Hematopoietic multipotent progenitor cell treated with erythropoietin and hydrocortisone succinate and interleukin-3 and kit ligand, for 4 days (in vitro differentiated cells): ENCODE measurements around the gene PDE9A.

Experiments used
- DNase-seq: peaks from one replicate; pipeline ENCODE4 v3.0.0-alpha.2; 2015

Gene PDE9A

DNA sequence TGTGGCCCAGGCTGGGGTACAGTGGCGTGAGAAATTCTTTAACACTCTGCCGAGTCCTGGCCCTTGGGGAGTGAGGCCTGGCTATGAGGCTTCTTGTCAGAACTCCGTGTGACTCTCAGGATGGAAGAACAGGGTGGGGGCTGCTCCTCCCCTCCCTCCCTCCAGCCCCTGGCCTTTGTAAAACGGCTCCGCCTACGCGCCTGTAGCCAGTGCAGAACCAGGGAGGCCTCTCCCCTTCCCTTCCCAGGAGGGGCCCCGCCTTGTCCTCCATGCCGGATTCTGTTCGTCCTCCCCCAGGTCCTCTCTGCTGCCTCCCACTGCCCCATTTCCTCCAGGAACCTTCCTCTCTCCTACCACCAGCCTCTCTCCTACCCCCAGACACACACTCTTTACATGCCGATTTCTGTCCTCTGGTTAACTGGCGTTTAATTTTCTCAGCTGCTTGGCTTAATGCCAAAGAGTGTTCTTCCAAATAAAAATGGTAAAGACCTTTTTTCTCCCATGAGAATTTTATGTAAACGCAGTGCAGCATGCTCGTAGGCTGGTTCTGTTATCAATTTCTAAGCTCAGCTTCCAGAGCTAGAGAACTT, 21.0 kb downstream of the PDE9A start:
- peak; percentile 30 for DNase-seq

DNA sequence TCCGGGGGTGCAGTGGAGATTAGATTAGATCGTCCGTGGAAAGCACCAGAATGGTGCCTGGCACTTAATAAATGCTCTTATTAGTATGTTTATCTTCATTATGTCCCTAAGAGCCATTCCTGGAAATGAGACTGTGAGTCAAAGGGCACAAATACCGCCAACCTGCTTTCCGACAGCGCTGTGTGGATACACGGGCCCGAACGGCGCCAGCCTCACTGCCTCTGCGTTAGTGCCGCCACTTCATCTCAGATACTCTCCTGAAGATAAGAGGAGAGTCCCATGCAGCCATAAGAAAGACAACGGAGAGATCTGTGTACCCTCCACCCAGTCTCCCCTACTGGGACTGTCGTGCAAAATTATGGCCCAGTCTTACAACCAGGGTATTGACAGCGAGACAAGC, 22.0 kb downstream of the PDE9A start:
- DNase-seq: no peak

DNA sequence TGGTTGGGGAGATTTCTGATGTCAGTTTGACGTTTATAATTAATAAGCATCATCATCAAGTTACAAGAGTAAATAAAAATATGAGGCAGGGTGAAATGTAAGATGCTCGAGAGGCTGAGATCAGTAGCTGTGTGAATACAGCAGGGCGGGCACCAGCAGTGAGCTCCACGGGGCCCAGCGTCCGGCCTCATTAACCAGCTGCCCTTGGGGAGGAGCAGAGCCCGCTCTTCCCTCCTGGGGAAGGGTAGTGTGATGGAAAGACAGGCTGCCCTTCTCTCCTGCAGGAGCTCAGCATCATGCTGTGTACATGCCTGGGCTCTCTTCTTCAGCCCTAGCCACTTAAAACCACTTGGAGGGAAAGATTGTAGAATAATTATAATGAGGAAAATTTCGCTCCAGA, 23.4 kb downstream of the PDE9A start:
- no peak for DNase-seq

GRCh38 chr21:42677339-42678321, 24.2 kb downstream of the PDE9A start:
- peak; percentile 93 for DNase-seq

DNA sequence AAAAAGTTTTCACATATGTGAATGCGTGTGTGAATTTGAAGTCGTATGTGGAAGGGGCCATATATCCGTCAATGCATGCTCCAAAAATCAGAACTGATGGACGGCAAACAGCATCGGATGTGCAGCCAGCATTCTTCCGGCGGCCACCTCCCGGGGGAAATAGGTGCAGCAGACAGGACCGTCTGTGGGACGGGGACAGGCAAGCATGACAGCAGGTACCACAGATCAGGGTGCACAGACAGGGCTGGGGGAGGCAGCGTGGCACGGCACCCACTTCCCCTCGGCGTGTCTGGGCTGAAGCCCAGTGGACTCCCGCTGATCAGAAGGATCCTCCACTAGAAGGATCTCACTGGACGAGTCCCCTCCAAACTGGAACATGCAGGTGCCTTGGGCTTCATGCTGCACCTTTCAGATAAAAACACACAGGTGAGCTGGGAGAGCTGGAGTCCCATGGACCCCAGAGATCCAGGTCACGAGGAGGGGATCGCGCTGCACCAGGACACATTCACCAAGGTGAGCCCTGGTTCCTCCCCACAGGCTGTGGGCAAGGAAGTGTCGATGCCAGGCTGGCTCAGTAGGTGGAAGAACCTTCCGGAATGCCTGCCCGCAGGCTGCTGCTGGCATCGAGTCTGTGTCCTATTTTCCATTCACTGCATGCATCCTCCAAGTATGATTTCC, 25.3 kb downstream of the PDE9A start:
- no peak for DNase-seq

DNA sequence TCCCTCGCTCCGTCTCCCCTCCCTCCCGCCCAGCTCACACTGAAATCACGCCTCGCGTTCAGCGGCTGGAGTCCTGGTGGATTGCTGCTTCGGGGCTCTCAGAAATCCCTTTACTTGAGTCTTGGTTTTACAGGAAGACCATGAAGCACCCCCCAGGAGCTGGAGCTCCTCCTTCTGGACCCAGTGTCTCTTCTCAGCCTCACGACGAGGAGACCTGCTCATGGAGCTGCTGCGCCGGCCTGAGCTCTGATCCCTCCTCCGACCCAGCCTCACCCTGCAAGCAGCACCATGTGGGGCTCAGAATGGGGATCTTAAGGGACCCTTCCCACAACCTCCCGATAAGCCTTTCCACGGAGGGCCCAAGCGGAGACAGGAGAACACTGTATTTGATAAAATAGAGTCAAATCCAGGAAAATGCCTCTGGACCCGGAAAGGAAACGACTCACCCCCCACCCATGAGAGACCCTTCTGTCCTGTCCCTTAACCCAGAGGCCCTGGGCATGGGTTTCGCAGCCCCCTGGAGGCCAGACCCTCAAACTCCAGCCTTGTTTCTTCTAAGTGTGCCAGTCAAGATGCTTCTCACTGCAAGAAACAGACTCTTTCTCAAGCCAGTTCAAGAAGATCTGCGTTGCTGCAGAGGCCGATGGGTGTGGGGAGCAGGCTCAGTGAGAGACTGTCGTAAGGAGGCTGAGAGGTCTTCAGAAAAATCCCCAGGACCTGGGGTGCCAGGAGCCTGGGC, 26.1 kb downstream of the PDE9A start:
- no peak for DNase-seq

DNA sequence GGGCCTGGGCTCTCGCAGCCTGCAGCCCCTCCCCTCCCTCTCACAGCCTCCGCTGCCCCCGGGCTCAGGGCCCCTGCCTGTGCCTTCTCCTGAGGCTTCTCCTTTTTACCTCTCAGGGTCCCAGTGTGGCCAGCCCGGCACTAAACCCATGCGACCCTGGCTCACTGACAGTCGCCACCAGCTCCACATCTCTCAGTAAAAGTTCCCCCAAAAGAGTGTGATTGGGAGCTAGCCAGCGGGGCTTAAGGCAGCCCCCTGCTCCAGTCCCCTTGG, 26.6 kb downstream of the PDE9A start:
- no peak for DNase-seq

DNA sequence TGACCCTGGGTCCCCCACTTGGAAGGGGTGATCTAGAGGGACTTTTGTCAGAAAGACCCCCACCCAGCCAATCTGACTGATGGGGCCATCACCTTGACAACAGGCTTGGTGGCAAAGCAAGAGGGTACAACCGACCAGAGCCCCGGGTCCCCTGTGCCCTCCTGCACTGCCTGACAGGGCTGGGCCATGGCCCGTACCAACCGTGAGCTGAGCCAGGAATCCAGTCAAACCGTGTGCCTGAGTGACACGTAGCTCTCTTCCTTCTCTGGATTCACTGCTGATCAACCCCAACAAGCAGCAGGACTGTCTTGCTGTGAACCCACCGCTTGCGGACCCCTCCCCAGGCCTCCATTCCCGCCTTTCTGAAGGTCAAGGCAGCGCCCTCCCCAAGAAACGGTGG, 27.0 kb downstream of the PDE9A start:
- DNase-seq: no peak

DNA sequence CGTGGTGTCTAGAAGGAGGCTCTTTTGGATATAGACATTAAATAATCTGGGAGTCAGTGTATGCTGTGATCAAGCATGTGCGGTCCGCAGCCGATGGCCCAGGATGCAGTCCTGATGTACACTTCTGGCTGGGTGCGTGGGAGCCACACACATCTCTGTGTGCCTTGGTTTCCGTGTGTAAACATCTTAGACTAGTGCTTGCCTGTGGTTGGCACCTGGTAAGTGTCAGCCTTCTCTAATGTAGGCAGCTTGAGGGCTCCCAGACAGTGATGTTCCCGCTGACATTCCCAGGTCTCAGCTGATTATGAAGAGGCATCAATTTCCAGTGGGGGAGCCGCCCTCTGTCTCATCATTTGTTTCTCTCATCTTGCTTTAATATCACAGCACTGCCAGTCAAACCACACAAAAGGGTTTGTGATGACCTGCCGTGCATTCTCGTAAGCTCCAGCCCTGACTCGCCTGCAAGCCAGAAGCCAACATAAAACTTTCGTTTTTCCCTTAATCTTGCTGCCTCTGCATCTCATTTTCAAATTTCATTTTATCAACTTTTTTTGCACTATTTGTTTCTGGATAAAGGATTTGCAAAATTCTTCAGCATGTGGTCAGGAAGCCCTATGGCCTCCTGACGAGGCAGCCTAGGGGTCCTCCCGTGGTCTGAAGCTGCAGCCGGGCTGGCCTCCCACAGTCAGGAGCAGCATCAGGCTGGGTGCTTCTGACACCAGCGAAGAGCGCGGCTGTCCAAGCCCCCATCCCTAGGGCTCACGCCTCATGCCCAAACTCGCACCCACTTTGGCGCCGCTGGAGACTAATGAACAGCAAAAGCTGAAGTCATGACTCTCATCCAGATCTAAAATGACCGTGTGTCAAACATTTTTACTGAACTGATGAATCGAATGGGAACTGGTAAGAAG, 28.1 kb downstream of the PDE9A start:
- DNase-seq: no peak

DNA sequence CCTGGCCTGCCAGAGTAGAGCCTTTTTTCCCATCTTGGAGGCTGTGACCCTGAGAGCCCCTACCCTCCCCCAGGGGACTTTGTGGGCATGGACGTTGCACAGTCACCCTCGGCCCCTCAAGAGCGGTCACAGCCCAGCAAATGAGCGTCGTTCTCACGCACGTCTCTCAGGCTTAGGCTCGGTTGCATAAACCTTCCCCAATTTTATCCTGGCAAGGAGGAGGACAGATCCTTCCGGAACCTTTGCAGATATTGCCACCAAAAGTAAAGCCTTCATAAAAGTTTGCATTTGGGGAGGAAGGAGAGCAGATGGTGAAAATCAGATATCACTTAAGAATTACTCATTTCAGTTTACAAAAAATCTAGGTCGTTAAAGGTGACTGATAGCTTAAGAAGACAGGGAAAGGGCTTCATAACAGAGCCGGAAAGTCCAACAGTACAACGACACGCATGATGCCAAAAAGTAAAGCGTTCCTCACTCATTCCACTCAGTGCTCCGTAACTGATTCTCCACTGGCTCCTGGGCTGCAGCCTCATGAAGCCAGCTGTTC, 29.3 kb downstream of the PDE9A start:
- DNase-seq: no peak

DNA sequence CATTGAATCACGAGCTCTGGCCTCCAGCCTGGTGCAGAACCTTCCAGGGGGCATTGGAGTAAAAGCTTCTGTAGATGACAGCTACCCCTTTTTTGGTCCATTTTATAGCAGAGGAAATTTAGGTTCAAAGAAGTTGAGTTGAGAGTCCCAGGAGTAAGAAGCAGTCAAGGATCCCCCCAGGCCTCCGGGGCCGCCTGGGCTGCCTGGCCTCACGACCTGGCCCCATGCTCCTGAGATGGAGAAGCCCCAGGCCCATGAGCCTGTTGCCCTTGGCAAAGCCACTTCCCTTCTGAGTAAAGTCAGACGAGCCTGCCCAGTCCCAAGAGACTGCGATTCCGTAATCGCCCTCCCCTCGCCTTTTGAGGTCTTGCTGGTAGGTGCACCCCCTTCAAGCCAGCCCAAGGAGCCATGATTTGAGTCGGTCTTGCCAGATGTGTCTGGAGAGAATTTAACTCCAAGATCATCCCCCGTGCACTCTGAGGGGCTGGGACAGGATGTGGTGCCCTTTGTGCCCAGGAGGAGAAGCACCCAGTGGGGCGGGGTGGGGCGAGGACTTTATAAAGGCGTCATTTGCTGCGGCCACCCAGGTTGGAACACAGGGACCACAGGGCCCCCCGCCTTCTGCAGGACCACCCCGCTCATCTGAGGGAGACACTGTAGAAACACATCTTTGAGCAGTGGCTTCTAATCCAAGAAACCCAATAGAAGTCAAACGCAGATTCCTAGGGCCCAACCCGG, 30.1 kb downstream of the PDE9A start:
- no peak for DNase-seq

GRCh38 chr21:42684109-42684916, 30.9 kb downstream of the PDE9A start:
- DNase-seq: peak; percentile 55

GRCh38 chr21:42685036-42685435, 31.6 kb downstream of the PDE9A start:
- no peak for DNase-seq

GRCh38 chr21:42685954-42686500, 32.6 kb downstream of the PDE9A start:
- DNase-seq: no peak

DNA sequence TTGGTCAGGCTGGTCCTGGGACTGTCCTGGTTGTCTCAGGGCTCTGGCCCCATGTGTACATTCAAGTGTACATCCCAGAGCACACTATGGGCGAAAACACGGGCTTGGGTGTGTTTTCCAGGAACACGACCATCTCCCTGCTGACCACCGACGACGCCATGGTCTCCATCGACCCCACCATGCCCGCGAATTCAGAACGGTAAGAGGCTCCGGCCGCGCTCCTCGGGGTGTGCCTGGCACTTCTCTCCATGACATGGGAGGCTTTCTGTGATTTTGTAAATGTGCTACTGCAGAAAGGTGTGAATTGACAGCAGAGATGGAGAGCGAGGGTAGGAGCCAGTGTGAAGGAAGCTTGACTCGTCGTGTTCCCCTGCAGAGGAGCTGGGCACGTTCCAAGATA, 34.4 kb downstream of the PDE9A start:
- DNase-seq: no peak

DNA sequence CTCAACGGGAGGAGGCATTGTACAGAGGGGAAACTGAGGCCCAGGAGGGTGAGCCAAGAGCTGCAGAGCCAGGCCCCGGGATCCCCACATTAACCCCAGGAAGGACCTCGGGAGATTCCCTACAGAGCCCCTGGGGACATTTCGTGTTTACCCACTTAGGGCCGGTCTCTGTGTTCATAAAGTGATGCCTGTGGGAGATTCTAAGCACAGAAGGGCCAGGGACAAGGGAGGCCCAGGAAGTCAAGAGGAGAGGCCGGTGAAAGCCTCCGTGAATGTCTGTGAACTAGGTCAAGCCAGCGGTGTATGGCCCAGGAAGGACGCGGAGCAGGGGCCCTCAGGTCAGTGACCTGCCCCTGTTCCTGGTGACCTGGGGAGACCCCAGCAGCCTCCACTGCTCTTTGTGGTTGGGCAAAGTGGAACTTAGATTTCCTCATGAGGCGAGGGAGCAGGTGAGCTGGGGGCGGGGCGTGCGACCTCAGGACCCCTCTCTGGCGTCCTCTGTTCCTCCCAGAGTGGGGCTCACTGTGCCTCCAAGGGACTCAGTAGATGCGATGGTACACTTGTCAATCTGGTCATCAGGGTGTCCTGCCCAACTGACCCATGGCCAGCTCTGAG, 34.9 kb downstream of the PDE9A start:
- DNase-seq: no peak

- no peak for DNase-seq
These were observed 35.5 kb downstream of the PDE9A start for GRCh38 chr21:42688841-42689371.

DNA sequence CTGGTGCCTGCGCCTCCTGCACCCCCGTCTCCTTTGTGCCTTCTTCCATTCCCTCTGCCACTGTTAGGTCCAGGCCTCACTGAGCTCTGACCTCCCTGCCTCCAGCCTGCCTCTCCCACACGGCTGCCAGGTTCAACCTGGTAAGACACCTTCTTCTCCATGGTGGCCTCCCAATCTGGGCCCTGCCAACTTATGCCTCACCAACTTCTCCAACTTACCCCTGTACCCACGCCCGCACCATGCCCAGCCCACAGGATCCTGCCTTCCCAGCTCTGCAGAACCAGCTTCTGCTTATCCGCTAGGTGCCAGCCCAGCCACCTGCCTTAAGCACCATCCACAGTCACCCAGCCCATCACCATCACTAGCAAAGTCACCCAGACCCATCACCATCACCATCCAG, 37.2 kb downstream of the PDE9A start:
- no peak for DNase-seq

- no peak for DNase-seq
These were observed 38.6 kb downstream of the PDE9A start for GRCh38 chr21:42691901-42692559.
